ENCODE data around the gene C1QTNF8.

C1QTNF8 gene

GRCh38 chr16:1113489-1113888 lies 17.4 kb upstream of the C1QTNF8 start:
- TF ChIP-seq REST (IDR thresholded peaks at IDR 0.05; ENCODE audit: insufficient replicate concordance, low read depth) (no peak), SPI1 (IDR thresholded peaks at IDR 0.05; ENCODE audit: borderline replicate concordance, low read depth) (no peak), GABPA (IDR thresholded peaks at IDR 0.05; ENCODE audit: low read depth) (no peak), POLR2AphosphoS5 (IDR thresholded peaks at IDR 0.05; ENCODE audit: low read depth) (no peak)
- peaks cover 5% of the 10 kb centered on the region for H3K27me3 ChIP-seq (ENCODE audit: insufficient read depth, poor library complexity, severe bottlenecking)
- no peak overlapping the region for H3K4me3 ChIP-seq (replicated peaks; ENCODE audit: insufficient read depth, low read length)
- no peak overlapping the region for H3K27ac ChIP-seq (replicated peaks)
- DNase-seq (ENCODE audit: low read depth in 1 of 2, low spot score in 1 of 2), result no peak

- H3K27ac ChIP-seq (replicated peaks), result no peak overlapping the region
- TF ChIP-seq CTCF (IDR thresholded peaks at IDR 0.05; ENCODE audit: insufficient read depth, low read length) (no peak), SPI1 (IDR thresholded peaks at IDR 0.05; ENCODE audit: borderline replicate concordance, low read depth) (no peak), POLR2AphosphoS5 (IDR thresholded peaks at IDR 0.05; ENCODE audit: low read depth) (no peak), REST (IDR thresholded peaks at IDR 0.05; ENCODE audit: insufficient replicate concordance, low read depth) (no peak), GABPA (IDR thresholded peaks at IDR 0.05; ENCODE audit: low read depth) (no peak)
- DNase-seq (ENCODE audit: low read depth in 1 of 2, low spot score in 1 of 2), result no peak
- peaks cover 5% of the 10 kb centered on the region for H3K27me3 ChIP-seq (ENCODE audit: insufficient read depth, poor library complexity, severe bottlenecking)
- H3K4me3 ChIP-seq (replicated peaks; ENCODE audit: insufficient read depth, low read length), result no peak overlapping the region
These were observed 16.6 kb upstream of the C1QTNF8 start for GRCh38 chr16:1112506-1113184.

GRCh38 chr16:1109648-1110047 lies 13.6 kb upstream of the C1QTNF8 start:
- TF ChIP-seq CTCF (IDR thresholded peaks at IDR 0.05; ENCODE audit: insufficient read depth, low read length), result no peak
- TF ChIP-seq SPI1 (IDR thresholded peaks at IDR 0.05; ENCODE audit: borderline replicate concordance, low read depth), result no peak
- no peak for TF ChIP-seq GABPA (IDR thresholded peaks at IDR 0.05; ENCODE audit: low read depth)
- TF ChIP-seq POLR2AphosphoS5 (IDR thresholded peaks at IDR 0.05; ENCODE audit: low read depth), result no peak
- no peak for TF ChIP-seq REST (IDR thresholded peaks at IDR 0.05; ENCODE audit: insufficient replicate concordance, low read depth)
- DNase-seq (ENCODE audit: low read depth in 1 of 2, low spot score in 1 of 2), result no peak
- H3K4me3 ChIP-seq (replicated peaks; ENCODE audit: insufficient read depth, low read length), result no peak overlapping the region
- no peak overlapping the region for H3K27ac ChIP-seq (replicated peaks)
- H3K27me3 ChIP-seq (ENCODE audit: insufficient read depth, poor library complexity, severe bottlenecking), result peaks cover 9% of the 10 kb centered on the region
